NCI-H226 (cell line): ENCODE results near the gene SWAP70.

Source experiments
- DNase-seq: peaks from one replicate; pipeline ENCODE4 v3.0.0-alpha.2; 2015

Gene SWAP70

DNA sequence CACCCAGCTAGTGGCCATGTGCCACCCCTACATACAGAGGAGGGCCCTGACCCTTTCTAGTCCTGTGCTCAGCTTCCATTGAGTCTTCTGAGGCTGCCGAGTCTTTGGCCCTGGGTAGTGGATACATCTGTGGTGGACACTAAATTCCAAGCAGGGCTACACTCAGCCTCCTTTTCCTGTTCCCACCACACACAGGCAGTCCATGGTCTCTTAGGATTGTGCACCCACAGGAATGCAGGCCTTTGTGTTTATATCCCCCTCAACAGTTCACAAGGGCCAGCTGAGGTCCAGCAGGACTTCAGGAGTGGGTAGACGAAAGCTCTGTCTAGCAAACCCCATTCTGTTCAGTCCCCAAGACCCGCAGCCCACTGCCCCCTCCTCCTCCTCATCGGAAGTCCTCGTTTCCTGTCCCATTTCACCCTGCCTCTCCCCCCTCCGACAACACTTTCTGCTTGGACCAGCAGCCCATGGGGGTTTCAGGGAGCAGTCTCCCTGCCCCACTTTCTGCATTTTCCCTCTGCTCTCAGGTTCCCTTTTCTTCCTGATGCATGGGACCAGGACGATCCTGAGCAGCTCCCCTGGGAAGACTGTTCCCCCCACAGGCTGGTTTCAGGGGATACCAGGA is 91.8 kb downstream of the SWAP70 start:
- DNase-seq = peak; percentile 37

DNA sequence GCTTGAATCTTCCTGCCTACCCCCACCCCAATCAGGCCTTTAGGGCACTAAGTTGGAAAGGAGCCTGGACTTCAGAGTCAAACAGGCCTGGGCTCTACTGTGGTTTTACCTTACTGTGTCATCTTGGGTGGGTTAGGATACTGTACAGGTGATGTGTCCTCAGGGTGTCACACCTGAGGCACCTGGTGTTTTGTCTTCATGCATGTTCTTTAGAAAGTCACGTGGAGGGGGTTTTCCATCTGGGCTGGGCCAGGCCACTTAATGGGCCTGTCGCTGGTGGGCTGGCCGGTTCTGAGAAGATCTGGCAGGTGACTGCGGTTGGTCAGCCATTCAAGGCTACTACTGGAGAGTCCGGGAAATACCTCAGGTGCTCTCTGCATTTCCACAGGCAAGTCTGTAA is 92.6 kb downstream of the SWAP70 start:
- DNase-seq = no peak

DNA sequence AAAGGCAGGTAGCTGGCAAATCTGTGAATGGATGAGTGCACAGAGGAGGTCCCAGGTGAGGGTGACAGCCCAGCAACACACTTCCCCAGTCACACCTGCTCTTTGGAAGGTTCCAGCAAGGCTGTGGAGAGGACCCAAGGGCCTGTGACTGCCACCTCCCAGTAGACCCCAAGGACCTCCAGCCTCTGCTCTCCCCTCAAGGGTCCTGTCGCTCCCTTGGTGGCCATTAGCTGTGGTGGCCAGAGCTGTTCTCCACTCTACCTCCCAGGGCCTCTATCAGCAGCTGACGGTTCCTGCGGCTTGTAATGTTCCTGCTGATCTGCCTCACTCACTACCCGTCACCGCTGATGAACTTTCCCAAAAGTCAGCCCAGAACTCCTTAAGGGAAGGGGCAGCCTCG is 93.0 kb downstream of the SWAP70 start:
- no peak for DNase-seq

DNA sequence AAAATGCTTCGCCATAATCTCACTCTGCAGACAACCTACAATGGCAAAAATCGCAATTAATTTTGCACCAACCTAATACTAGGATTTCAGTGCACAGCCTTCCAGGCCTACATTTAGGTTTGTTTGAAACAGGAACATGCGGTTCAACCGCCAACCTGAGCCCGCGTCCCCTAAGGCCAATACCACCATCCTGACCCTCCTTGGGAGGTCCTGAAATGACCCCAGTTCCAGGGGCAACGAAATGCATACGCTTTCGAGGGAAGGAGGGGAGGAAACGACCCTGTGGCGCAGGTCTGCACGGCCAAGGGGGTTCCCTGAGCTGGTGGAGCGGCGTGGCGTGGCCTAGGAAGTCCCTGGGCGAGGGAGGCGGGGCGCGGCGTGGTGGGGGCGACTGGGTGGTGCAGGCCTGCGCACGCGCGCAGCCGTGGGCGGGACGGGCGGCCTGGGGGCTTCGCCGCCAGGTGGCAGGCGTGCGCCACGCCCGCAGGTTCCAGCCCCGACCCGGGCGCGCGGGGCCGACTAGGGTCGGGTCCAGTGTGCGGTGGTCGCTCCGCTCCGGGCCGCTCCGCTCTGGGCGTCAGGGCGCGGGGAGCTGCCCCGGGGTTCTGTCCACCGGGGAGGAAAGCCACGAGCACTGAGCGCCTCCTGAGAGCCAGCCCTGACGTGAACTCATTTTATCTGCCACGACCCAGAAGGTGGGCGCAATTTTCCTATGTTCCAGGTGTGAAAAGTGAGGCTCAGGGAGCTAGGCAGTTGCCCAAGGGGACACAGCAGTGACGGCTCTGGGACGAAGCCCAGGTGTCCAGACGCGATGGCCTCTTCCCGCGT is 94.1 kb downstream of the SWAP70 start:
- DNase-seq = peak; percentile 46

DNA sequence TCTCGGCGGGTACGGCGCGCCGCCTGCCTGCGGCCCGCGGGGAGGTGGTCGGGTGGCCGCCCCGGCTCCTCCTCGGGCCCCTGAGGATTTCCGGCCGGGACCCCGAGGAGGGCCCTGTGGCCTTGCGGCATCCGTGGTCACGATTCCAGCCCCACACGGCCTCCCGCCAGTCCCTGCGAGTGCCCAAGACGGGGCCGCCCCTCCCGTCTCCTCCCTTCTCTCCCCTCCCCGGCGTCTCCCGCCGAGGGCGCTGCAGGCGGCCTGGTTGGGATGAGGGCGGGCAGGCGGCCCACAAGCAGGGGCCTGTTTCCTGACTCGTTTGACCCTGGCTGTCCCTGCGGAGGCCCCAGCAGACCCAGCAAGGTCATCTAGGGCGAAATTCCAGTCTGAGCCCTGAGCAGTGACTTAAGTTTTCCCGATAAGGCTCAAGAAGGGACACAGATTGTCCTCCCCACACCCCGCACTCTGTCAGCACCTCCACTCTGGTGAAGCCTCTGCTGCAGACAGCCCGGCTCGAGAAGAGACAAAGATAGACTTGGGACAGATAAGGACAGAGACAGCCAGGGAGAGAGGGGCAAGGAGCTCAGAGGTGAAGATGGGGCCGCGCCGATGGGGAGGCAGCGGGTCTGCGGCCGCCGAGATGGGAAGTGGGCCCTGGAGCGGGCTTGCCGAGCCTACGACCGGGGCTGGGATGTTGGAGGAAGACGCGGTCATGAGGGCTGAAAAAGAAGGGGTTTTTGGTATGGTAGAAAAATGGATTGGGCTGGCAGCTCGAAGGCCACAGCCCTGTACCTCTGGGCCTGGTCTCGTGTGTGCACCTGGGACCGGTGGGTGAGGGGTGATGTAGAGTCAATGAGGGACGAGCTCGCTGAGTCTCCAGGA is 95.0 kb downstream of the SWAP70 start:
- DNase-seq = peak; percentile 51

DNA sequence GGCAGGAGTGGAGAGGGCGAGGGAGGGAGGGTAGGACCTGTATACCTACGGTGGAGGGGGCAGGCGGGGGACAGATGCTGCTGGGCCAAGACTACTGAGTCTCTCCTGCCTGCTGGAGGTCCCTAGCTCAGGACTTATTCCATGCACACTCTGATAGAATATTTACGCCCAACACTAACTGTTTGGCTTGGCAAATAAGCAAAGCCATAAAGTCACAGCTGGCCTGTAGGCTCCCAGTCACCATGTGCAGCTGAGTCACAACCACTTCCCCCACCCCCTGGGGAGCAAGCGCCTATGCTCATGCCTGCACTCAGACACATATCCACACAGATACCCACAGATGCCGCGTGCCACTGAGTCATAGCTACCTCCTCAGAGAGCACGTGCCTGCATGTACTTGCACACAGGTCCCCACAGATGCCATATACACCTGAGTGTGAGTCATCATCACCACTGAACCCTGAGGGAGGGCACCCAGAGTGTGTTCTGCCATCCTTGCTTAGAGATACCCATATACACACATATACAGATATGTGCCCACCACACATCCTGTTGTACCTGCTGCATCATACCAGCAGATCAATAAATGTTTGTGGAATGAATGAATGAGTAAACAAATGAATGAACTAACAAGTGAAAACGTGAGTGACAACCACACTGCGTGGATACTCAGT is 95.8 kb downstream of the SWAP70 start:
- peak; percentile 78 for DNase-seq

DNA sequence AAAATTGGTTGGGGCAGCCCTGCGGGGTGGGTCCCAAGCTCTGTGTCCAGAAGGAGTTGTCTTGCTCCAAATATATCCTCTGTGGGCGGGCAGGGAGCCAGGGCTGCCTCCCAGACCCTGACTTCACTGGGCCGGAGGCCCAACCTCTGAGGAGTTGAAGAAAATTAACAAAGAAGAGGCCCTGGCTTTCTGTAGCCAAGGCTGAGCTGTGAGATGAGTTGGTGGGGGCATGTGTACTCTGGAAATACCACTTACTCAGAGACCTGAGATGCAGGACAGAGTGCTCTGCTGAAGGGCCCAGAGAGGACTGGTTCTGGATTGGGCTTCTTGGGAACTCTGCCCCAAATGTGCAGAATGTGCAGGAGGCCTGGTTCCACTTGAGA is 96.3 kb downstream of the SWAP70 start:
- peak; percentile 51 for DNase-seq

DNA sequence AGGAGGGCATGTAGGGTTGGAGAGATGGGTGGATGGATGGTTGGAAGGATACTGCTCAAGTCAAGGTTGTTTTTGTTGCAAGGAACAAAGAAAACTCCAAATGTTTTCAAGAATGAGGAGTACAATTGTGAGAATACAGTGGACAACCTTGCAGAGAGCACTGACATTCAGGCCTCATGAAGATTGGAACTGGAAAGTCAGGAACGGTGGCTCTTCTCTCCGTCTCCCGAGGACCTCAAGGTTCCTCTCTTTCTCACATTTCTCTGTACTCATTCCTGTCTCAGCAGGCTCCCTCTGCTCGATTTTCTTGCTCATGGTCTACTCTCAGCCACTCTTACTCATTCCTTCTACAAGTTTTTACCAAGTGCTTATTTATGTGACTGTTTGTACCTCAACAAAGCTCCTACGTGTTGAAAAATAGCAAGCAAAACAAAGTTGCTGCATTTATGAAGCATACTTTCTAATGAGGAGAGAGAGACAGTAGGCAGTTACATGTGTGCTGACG is 97.6 kb downstream of the SWAP70 start:
- DNase-seq = no peak

DNA sequence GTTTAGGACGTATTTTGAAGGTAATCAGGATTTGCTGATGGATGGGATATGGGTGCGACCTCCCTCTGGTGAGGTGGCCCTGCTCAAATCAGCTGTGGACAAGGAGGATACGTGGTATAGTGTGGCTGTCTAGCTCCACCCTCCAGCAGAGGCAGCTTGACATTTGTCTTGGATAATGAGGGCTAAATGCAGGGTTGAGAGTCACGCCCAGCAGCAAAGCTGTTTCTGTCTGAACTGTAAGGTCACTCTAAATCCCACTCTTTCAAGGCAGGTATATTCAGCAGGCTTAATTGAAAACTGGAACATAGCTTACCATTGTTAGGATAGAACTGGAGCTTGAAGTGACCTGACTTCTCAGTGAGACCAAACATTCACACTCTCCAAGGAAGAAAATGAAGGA is 98.7 kb downstream of the SWAP70 start:
- DNase-seq = no peak

DNA sequence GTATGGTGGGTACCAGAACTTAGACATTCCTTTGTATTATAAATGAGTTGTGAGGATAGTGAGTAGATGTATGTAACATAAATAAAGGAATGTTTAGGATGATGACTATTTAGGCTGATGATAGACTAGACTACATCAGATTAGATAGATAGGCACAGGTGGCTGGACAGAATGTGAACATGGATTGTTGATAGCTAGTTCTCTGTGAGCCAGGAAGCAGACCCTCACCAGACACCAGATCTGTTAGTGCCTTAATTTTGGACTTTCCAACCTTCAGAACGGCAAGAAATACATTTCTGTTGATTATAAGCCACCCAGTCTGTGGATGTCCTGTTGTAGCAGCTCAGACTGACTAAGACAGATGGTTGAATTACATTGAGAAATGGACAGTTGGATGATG is 99.4 kb downstream of the SWAP70 start:
- no peak for DNase-seq

DNA sequence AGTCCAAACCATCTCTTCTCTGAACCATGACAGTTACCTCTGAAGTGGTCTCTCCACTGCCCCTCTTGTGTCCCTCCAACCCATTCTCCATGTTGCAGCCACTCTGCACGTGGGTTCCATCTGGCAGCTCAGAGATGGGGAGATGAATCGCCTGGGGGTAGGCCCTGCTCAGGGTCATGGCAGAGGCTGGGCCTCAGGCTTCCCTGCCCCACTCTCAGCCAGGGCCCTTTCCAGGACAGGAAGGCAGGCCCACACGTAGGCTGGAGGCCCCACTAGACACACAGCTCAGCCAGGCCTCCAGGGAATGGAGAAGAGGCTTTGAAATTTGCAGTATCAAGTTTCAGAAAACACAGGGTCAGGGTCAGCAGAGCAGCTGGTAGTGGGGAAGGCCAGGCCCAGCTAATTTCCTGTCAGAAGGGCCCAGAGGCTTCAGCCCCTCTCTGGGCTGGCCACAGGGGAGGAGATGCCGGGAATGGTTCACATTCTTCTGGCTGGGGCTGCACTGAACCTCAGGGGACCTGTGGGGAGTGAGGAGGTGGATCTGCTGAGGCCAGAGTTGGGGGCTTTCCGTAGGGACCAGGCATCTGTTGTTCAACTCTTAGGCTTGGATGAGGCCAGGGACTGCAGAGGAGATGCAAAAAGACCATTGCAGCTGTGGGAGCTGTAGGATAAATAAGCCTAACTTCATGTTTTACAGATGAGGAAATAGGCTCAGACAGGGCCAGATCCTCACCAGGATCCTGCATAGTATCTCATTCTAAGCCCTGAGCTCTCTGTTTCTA is 101.6 kb downstream of the SWAP70 start:
- DNase-seq = peak; percentile 53

DNA sequence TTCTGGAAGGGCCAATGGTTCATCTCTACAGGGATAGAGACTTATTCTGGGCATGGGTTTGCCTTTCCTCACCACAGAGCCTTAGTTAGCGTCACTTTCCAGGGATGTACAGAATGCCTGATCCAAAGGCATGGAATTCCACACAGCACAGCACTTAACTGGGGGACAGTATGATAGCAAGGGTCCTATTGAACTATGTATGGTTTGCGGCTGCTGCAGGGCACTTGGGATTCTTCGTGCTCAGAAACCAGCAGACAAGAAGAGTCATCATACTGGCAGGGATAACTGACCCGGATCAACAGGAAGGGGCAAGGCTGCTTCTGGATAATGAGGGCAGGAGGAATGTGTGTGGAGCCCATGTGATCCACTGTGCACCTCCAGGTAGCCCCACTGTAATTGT is 105.7 kb downstream of the SWAP70 start:
- DNase-seq = no peak

DNA sequence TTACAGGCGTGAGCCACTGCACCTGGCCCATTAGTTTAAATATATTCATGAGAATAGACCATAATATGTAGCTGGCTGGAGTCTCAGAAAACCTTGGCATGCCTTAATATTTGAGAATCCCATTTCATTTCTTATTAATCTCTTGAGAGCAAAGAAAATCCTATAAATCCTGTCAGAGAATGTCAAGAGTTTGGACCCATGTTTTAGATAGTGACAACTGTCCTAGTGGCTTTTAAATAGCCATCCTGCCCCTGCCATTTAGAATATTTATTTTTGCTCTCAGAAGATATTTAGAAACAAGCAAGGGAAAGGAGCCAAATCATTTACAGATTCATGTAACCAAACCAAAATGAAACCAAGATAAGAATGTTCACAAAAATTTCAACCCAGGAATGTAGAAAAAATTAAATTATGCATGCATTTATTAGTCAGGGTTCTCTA is 107.2 kb downstream of the SWAP70 start:
- DNase-seq = no peak

DNA sequence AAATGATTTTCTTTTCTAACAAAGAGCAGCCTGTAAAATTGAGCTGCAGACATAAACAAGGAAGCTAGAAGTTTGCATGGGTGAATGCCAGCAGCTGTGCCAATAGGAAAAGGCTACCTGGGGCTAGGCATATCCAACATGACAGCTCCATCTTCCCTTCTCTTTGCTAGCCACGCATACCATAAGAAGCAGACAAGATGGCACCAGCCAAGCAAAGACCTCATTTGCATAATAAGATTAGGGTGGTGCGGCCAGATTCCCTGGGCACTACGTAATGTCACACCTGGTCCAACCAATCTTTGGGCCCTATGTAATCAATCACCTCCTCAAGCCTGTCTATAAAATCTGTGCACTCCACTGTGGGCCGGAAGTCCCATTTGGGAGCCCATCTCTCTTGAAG is 108.3 kb downstream of the SWAP70 start:
- DNase-seq = no peak

DNA sequence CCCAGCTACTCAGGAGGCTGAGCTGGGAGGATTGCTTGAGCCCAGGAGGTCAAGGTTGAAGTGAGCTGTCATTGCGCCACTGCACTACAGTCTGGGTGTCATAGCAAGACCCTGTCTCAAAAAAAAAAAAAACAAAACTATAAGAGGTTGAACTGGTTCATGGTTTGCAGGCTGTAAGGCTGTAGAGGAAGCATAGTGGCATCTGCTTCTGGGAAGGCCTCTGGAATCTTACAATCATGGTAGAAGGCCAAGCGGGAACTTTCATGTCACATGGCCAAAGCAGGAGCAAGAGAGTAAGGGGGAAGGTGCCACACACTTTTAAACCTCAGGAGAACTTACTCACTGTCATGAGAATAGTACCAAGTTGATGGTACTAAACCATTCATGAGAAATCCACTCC is 109.6 kb downstream of the SWAP70 start:
- no peak for DNase-seq

DNA sequence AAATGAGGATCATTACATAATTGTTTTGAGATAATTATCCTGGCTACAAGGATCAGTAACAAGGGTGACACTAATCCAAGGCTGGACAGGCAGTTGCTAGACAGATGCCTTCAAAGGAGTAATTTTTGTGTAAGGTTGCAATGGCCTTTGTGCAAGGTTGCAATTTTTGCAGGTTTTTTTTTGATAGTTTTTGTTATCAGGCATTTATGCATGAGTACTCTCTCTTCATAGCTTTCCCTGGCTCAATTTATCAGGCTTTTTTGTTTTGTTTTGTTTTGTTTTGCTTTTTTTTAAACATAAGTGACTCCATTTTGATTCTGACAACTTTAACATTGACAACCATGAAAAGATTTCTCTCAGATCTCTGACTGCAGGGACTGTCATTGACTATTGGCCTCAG is 110.2 kb downstream of the SWAP70 start:
- DNase-seq = no peak

DNA sequence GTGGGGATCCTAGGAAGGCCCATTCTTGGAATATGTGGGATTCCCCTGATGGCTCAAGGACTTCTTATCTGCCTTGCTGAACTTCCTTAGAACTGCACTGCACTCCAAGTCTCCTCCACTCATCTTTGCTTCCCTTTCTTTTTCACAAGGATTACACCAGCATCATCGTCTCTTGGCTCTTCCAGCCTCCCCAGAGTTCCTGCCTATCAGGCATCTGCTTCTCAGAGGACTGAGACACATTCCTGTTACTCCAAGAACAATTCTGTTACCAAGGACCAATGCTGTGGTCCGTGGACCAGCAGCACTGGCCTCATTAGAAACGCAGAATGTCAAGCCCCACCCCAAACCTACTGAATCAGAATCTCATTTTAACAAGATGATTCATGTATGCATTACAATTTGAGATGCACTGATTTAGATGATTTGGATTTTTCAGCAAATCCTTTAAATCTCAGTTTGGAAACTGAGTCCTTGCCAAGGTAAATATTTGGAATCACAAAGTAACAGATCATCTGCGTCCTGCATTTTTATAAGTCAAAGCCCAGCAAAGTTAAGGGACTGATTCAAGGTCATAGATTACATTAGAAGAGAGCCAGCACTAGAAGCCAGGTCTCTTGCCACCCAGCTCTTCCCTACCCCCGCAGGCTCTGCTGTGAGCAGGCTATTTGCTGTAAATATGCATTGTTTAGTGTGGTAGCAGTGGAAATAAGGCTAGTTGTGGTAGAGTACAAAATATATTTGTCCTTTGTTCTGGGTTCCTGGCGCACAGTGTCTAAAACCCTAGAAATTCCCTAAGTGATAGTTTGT is 110.9 kb downstream of the SWAP70 start:
- peak; percentile 68 for DNase-seq

DNA sequence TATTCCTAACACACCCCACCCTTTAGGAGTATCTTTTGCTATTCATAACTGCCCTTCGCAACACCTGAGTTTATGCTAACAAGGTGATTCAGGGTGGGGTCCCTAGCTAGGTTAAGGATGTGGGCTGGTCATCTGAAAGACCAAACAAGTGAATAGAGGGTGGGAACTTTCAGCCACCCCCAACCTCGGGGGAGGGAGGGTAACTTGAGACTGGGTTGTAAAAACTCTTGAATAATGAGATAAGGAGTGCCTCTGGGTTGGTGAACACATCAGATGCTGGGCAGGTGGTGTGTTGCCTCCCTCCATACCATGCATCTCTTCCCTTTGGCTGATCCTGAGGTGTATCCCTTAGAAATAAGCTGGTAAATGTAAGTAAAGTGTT is 111.5 kb downstream of the SWAP70 start:
- DNase-seq = no peak

DNA sequence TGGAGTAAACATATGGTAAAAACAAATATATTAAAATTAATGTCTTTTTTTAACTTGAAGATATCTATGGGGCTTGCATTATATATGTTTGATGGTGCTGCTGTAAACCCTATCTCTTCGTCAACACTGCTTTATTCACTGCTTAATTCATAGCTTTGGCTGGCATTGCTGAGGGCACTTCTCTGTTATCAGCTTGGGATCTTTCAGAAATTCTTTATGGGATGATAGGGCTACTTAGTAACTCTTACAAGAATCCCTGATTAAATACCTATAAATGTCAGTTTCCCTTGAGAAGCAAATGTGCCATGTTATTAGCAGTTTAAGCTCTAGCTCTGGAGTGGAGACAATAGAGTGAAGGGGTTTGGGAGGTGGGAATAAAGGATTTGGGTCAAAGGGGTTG is 112.3 kb downstream of the SWAP70 start:
- DNase-seq = no peak

DNA sequence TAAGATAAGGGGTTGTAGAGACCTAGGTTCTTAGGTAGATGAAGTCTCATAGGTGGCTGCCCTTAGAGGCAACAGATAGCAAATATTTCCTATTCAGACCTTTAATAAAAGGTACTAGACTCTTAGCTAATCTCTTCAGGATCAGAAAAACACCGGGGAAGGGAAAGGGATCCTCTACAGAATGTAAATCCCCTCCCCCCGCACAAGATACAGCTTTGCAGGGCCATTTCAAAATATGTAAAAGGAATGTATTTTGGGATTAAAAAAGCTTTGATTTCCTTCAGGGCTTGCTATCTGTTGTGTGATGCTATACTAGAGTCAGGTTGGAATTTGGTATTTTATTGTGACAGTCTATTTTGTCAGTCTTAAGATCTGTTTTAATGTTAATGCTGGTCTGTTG is 113.2 kb downstream of the SWAP70 start:
- DNase-seq = no peak

DNA sequence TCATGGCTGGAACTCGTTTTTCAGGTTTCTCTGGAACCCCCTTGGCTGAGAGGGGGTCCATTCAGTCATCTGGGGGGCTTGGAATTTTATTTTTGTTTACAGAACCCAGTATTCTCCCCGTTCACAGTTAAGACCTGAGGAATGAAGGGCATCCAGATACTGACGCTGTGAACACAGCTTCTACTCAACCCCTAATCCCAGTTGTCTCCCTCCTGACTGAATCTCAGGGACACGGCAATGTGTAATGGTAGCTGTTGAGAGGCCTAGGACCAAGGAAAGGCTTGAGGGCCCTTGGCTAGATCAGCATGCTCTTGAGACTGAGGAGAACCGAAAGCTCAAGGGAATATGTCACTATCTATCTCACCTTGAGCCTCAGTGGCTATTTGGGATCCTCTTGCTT is 113.6 kb downstream of the SWAP70 start:
- DNase-seq = no peak
